ENCODE results near the gene ABCB11.
"Not testable (repeated sequence)": the region's sequence is repeated elsewhere in the genome, so short reads cannot be mapped to it uniquely, and the experiment has no call there.

ABCB11 gene

DNA sequence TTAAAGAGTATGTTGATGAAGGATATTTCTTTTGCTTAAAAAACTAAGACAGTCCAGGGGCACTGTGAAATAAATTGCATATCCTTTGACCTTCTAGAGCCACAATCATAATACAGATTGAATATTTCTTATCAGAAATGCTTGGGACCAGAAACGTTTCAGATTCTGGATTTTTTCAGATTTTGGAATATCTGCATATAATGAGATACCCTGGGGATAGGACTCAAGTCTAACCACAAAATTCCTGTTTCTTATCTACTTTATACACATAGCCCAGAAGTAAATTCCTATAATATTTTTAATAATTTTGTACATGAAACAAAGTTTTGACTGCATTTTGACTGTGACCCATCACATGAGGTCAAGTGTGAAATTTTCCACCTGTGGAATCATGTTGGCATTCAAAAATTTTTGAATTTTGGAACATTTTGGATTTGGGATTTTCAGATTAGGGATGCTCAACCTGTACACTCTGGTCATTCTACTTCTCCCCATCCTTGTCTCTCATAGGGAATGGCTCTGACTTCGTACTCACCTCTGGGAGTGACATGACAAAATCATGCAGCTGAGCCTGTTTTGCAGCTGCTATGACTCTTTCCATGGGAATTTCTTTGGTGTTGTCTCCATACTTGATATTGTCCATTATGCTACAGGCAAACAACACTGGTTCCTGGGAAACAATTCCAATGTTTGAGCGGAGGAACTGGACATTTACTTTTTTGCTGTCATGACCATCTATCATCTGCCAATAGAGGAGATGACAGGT is 104.3 kb downstream of the ABCB11 start:
- DNase-seq, result no peak

DNA sequence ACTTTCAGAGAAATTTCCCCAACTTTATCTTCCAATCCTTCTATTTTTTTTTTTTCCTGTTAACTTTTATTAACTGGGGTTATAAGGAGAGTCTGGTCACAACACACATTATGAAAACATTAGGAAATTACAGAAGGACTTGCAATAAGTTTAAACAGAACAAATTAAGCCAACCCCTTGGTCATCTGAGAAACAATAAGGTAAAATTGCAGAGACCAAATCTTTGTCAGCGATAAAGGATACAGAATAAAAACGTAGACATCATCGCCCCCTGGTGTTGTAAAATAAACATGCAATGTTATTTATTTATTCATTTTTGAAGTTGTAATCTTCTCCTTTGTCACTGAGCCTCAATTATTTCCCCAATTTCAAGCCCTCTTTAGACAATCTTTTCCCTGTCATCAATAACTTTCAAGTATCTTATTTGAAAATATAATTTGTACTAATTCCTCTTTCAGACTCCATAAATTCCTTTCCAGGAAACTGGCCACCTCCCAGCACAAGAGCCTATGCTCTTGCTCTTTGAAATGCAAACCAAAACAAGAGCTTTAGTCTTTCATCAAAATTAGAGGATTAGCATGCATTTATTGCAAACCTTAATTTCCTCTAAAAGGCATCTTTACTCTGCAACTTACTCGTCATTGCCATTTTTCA is 110.5 kb downstream of the ABCB11 start:
- no peak for DNase-seq

DNA sequence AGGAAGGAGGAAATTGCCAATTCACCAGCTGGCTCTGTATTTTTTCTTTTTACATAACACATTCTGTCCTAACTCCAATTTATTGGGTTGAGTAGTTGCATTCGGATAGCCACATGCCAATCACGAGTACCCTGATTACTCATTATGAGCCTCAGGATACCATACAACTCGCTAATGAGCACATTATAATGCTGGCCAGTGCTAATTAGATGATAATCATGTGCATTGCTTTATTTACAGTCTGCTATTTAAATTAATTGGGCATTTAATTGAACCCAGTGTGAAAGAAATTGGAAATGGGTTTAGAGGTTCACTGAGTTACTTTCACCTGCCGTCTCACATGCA is 114.8 kb downstream of the ABCB11 start:
- no peak for DNase-seq

DNA sequence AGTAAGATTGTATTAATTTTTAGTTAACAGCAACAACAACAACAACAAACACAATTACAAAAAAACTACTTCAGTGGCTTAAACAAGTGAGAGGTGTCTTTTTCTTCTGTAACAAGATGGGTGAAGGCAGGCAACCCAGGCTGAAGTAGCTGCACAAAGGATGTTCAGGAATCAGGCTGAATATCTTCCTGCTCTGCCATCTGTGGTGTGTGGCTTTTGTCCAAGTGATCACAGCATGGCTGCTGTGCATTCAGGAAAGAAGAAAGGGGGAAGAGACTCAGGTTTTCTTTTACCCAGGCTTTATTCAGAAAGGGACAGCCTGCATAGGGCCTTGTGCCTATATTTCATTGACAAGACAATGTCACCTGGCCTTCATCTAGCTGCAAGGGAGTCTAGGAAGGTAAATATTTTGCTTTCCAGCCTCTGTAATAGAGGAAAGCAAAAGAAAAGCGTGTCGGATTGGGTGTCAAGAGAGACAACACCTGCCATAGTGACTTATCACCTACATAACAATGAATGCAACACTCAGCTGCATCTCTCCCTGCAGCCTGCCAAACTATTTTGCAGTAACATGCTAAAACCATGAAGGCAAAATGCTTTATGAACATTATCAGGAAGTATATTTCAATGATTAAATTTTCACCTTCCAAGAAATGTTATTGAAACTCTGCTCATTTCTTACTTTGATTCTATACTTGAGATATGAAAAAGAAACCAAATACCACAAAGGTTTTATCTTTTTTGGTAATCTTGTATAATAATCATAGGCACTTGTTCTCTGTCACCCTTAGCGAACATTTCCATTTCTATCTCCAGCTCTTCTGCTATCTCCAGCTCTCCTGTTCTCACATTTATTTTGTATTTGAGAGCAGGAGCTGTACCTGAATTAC is 115.4 kb downstream of the ABCB11 start:
- DNase-seq, result no peak

DNA sequence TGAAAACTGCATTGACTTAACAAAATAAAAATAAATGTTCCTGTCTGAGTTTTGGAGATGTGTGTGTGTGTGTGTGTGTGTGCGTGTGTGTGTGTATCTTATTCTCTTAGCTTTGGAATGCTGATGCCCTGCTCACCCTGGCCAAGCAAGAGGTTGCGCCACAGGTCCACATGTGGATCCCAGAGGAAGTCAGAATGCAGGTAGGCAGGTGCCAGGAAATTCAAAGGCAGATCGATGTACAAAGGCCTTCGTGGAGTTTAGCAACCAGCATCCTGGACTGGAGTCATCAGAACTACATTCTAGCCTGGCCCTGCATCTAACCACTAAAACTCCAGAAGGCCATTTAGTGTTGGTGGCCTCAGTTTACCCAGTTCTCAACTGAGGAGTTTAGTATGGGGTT is 117.6 kb downstream of the ABCB11 start:
- DNase-seq, result no peak

DNA sequence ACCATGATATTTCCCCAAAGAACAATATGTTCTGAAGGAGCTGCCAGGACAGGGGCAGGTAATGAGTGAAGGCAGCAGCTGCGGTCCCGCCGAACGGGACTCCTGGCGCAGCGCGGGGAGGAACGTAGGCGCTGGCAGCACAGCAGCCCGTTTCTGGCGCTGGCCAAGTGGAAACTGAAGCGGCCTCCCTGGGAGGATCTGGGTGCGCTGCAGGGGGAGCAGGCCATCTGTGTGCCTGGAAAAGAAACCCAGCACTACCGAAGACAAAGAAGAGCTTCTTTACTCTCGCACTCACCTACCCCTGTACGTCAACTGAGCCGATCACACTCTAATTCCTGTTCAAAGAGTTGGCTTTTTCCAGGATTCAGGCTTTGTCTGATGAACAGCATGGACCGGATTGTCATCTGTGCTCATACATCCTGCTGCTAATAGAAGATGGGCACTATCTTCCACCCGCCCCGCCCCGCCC is 118.2 kb downstream of the ABCB11 start:
- DNase-seq, result no peak

DNA sequence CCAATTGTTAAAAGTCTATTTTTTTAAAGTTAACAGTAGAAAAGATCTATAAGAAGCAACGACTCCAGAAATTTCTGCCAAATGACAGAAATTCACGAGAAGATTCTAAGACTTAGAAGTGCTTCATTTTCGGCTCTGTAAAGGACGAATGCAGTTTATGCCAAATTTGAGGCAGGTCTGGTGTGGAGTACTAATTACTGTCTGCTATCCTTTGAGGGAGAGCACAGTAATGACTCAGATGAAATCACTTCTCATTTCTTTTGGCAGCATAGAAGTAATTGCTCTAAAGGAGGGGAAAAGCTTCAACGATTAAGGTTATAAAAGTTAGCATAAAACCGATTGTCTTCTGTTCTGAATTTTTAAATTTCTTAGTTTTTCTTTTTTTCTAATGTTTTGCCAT is 118.7 kb downstream of the ABCB11 start:
- no peak for DNase-seq

DNA sequence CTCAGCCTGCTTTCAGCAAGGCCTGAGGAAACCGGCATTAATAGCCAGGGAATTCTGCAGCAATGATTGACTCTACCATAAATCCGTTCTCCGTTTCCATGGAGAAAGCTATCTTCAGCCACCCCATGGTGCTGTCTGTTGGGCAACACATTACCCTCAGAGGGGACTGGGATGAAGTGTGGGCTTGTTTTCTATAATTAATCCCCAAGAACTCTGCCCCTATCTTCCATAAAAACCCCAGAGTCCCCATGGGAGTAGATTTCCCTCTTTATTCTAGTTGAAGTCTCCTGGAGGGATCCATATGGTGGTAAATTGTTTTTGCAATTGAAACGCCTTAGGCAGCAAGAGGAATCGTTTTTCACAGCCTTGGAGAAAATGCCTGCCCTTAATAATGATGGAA is 120.8 kb downstream of the ABCB11 start:
- DNase-seq, result no peak

DNA sequence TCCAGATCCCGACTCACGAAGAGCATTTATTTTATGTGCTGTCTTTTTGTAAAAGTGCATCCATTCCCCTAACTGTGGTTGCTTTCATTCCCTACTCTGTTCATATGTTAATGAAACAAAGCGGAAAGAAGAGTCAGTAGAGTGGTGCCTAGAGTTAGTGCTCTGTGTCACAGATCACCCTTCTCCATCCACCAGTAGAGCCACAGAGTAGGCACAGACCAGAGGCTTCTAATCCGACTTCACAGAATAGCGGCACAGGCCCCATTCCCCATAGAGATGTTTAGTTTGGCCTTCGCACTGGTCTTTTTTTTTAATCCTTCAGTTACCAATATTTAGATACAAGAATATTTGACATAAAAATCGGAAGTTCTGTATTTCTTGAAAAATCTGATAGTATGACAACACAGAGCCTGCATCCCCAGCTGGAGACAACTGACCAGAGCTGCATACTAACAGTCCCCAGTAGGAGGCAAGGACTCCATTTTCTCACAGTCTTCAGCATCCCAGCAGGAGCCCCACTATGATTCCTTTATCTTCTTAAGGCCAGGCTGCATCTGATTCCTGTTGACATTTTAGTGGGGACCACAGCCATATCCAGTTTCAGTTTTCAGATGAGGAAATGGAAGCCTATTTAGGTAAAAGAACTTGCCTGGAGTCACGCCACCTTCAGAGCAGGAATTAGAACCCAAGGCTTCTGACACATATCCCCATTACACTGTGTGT is 123.0 kb downstream of the ABCB11 start:
- DNase-seq, result no peak

DNA sequence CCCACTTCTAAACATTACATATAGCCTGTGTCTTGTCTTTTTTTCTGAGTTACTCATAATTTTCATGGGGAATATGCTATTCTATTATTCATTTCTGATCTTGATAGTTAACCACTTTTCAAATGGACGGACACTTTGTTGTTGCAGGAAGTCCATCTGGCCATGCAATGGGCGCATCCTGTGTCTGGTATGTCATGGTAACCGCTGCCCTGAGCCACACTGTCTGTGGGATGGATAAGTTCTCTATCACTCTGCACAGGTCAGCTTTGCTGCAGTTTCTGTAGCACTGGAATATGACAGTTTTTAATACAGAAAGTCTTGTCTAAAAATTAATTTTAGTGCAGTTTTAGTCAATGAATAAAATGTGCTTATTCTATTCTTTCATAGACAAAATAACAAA is 126.8 kb downstream of the ABCB11 start:
- no peak for DNase-seq

DNA sequence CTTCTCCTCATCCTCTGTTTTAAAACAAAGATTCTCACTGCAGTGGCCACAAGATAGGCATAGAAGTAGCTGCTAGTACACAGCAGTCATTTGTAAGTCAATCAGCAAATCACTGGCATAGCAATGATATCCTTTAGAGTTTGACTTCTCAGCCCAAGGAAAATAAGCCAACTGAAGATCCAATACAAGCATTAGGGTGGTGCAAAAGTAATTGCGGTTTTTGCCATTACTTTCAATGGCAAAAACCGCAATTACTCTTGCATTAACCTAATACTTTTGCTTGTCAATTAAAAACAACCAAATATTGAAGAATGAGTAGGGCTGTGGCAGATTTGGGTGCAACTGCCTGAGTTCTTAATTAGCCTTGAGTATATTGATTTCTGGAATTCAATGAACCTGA is 127.2 kb downstream of the ABCB11 start:
- DNase-seq, result no peak

DNA sequence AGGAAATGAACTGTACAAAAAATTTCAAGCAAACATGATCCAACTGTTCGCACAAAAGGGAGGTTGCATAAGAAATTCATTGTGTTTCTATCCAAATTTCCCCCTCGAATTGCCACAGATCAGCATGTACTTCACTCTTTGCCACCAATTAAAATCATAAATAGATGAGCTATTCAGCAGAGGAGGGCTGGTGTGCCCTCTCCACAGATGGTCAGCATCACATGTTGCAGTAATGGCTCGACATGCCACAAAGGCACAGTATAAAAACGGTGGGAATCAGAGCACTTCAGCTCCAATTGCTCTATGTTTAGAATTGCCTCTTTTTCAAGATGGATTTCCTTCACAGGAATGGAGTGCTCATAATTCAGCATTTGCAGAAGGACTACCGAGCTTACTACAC is 130.1 kb downstream of the ABCB11 start, which contains the start of gene G6PC2:
G6PC2 (plus strand) TSS at position 289 of the 400 bp plus-strand sequence; CDS start at position 330, 41 bp downstream.
- no peak for DNase-seq

DNA sequence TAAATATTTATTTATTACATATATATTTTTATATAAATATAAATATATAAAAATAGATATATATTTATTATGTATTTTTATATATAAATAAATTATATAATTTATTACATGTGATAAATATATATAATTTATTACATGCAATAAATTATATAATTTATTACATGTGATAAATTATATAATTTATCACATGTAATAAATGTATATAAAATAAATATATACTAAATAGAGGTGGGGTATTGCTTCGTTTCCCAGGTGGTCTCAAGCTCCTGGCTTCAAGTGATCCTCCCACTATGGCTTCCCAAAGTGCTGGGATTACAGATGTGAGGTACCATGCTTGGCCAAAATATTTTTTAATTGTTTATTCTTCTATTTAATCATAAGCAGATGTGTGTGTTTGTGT is 133.7 kb downstream of the ABCB11 start:
- DNase-seq, result no peak

DNA sequence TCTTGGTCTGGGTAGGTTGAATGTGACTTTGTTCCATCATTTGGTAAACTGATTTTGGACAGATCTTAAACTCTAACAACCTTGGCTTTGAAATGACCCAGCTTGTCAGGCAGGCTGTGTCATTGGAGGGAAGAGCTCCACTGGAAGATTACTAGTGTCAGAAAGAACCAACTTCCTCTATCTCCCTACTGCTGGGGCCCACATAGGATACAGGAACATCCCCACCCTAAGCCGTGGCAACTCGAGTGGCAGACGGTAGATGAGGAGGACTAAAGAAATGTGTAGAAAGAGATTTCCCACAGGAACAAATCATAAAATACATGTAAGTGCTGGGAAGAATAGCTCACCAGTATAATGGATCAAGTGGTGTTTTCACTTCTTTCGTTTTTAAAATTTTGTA is 134.3 kb downstream of the ABCB11 start:
- no peak for DNase-seq

DNA sequence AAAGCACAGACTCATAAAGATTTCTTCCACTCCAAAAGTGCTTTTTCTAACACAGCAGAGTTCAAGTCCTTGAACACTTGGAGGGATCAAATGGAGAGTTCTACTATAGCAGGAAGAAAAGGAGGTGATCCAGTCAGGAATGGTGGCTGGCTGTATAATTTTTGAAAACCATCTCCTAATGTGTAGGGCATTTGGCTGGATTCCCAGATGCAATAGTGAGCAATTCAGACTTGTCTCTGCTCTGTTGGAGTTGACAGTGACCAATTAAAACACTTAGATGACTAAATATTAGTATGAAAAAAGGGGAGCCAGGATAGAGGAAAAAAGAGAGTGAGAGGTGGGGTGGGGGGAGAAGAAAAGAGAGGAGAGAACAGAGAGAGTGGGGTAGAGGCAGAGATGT is 135.4 kb downstream of the ABCB11 start:
- DNase-seq, result no peak

DNA sequence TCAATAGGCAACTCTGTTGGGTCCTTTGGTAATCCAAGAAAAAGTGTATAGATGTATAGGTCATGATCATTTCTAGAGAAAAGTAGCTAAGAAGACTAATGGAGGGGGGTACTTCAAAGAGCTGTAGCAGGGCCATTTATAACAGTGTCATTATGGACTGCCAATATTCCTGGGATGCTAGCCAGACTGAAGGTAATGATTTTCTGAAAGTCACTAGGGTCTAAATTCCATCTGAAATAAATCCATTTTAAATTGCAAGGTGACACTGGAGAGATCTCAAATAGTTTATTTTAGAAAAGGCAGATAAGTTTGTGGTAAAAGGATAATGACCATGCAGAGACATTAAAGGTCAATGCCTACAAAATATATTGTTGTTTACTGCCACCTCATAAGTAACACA is 136.4 kb downstream of the ABCB11 start:
- DNase-seq, result no peak

DNA sequence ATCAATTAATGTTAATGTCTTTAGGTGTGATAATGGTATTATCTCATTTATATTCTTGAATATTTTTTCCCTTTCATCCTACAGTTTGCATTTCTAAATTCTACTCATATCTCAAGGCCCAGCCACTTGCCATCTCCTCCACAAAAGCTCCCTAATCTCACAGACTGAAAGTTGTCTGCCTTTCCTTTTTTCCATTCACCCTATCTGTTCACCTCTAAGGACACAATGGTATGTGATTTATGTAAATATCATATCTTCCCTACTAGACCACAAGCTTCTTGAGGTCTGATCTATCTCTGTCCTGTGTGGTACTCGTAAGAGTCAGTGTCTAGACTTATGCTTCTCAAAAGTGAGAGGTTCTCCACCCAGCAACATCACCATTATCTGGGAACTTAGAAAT is 137.0 kb downstream of the ABCB11 start:
- no peak for DNase-seq

DNA sequence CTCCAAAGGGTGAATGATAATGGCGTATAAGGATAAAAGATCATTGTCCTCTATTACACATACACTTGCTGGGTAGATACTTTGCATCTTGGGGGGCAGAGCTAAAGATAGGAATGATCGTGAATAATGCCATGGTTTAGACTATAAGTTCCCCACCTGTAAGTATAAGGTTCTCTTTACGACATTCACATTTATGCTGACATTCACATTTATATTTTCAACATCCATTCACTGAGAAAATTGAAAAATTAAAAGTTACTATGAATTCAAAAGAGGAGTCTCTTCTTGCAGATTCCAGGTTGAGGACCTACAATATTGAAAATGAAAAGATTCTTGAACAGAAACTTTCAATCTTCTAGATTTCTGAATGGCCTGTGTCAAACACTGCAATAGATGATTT is 138.8 kb downstream of the ABCB11 start:
- DNase-seq, result no peak

DNA sequence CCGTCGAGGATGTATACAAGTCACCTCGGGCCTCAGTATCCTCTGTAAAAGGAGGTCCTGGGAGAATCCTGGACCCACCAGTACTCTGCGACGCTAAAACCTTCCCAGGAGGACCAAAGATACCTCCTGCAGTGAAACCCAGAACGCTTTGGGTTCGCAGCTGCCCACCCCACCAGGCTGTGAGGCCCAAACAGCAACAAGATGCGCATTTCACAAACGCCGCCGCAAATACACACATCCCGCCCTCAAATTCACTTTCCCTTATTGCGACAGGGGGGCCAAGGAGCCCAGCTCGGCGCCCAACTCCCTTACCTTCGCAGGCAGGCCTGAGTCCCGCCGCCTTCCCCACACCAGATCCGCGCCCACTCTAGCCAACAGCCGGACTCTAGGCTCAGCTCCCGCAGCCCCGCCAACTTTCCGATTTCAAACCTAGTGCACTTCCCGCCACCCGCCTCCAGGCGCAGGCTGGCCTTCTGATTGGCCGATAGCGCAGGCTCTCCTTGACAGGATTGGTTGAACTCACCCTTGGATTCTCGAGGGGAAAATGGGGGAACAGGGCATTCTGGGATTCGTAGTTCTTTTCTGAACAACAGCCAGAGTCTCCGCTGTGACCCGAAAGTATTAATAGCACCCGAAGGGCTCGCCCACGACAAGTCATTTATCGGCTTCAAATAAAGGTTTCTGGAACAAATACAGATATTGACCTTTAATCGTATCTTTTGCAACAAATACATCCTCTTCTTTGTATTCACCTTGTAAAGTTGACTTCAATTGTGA is 140.9 kb downstream of the ABCB11 start, which contains the start of gene SPC25:
SPC25 (minus strand) TSS at position 425 of the 777 bp plus-strand sequence. CDS start 911 bp downstream, outside the sequence.
- peak; percentile 83 for DNase-seq

DNA sequence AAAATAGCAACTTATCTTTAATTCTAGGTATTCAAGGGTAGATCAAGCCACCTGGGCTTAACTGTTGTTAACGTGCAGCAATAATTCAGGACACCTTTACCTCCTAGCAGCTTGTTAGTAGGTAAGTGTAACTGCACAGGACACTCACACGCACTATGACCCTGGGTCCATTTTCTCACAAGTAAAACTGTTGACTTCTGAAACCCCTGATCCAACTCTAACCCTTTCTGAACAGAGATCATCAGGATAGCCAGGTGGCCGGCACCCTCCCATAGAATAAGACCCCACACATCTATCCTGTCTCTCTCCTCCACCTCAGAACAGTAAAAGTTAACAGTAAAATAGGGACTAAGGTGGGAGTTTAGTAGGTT is 141.5 kb downstream of the ABCB11 start:
- DNase-seq, result no peak

DNA sequence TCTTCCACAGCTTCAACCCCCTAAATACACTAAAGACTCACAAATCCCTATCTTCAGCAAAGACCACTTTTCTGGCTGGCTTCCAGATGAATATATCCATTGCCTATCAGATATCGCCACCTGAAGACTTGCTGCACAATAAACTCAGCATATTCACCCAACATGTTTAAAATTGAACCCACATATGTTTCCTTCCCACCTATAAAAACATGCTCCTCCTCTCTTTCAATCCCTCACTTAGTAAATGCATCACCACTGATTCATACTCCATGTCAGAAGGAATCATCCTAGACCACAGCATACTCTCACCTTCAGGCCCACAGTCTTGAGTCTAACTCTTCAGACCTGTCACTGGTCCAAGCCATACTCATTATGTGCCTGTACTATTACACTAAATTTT is 146.1 kb downstream of the ABCB11 start:
- no peak for DNase-seq

DNA sequence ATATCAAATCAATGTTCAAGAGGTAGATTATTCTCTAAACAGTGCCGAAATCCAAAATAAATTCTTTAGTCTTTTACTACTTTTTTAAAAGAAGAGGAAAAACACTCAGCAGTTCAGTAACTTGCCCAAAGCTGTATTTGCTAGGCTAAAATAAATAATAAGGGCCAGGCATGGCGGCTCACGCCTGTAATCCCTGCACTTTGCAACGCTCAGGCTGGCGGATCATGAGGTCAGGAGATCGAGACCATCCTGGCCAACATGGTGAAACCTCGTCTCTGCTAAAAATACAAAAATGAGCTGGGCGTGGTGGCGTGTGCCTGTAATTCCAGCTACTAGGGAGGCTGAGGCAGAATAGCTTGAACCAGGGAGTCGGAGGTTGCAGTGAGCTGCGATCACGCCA is 149.0 kb downstream of the ABCB11 start:
- DNase-seq, result not testable (repeated sequence)

Data from NK-92 treated with Interleukin-12 subunit alpha and Interleukin-12 subunit beta, amount 100 ng/mL, for 24 hours (cell line).